Mammary epithelial cell (primary cell): ENCODE measurements around the gene MEIOSIN.

Experiments
- CTCF ChIP-seq, 2 donors: IDR thresholded peaks in 1 of 2; conservative IDR thresholded peaks in 1 of 2; 2 replicates each; pipeline ENCODE4 v1.5.1; 2011 to 2012; ENCODE audit warnings: inconsistent platforms in 2 of 2, low read length in 2 of 2, mild to moderate bottlenecking in 2 of 2, control low read depth in 1 of 2, low read depth in 1 of 2; ENCODE audit not compliant: insufficient read depth in 1 of 2; ENCODE audit errors: extremely low read depth in 1 of 2
- EZH2 ChIP-seq: IDR thresholded peaks from 2 replicates; pipeline ENCODE4 v1.6.1; 2012; ENCODE audit warnings: low read length, inconsistent platforms, borderline replicate concordance

GRCh38 chr19:45754323-45754722 lies 21.1 kb downstream of the MEIOSIN start:
- TF ChIP-seq CTCF (conservative IDR thresholded peaks at IDR 0.05 in 1 of 2, IDR thresholded peaks at IDR 0.05 in 1 of 2; ENCODE audit: extremely low read depth in 1 of 2, insufficient read depth in 1 of 2, low read depth in 1 of 2, low read length in 2 of 2) (no peak), EZH2 (no peak)
